HCT116 (cell line): ENCODE measurements around the gene PCSK9. TPM values are rescaled to one million over a fixed set of nuclear protein-coding genes. Genes with fewer than 3 reads are reported as not detected.

ENCODE experiments used
- ATAC-seq: fragments of 200-7000 bp; cut with Tn5 transposase; 2 replicates; pipeline ENCODE4 v1.9.1; 2020; ENCODE audit warnings: mild to moderate bottlenecking, moderate library complexity
- BruUV-seq: library from RNA; stranded (reverse); fragments of 400-500 nt; replicated peaks from 2 replicates; lab custom pipeline; 2021; lab: Mats Ljungman, UMichigan
- CTCF ChIA-PET: fragments of 300-600 bp; sonication (Branson Sonifier 250); formaldehyde crosslinking; loops from one replicate; lab custom pipeline; 2021; ENCODE audit warnings: antibody characterized with exemption; lab: Charles Lee
- POLR2A ChIA-PET: fragments of 300-600, 350-600 bp; sonication (Branson Sonifier 250); formaldehyde crosslinking; loops from one replicate; lab custom pipeline; 2021; ENCODE audit warnings: antibody characterized with exemption; lab: Charles Lee
- RAD21 ChIA-PET, 2 experiments: fragments of 300-600 bp; sonication (Branson Sonifier 250); formaldehyde crosslinking; loops; one replicate each; lab custom pipeline; 2023; ENCODE audit warnings: low total read pairs in 2 of 2; ENCODE audit not compliant: uncharacterized antibody in 2 of 2, unreplicated experiment in 2 of 2, low non-redundant PET in 1 of 2; lab: Charles Lee
- DNase-seq: peaks from one replicate; pipeline ENCODE4 v3.0.0-alpha.2; 2010; ENCODE audit warnings: low read depth, low spot score
- H2AFZ ChIP-seq: fragments of 200-600 bp; shearing (Covaris generic), sonication (generic); 2 replicates; pipeline ENCODE4 v1.6.1; 2017; ENCODE audit warnings: low read depth, mixed run types, mixed read lengths, antibody characterized with exemption, low read length; ENCODE audit not compliant: poor library complexity, severe bottlenecking
- H3K27ac ChIP-seq: 2 replicates; pipeline ENCODE4 v1.5.1; 2012; ENCODE audit warnings: low read depth, low read length
- H3K27me3 ChIP-seq: fragments of 200-600 bp; sonication (generic); 2 replicates; pipeline ENCODE4 v1.6.1; 2016; ENCODE audit warnings: mixed run types, low read length, mixed read lengths; ENCODE audit not compliant: insufficient read depth
- H3K36me3 ChIP-seq, 2 experiments: fragments of 200-500 bp in 1 of 2; fragments of 200-600 bp in 1 of 2; sonication (Bioruptor generic) in 1 of 2; sonication (generic) in 1 of 2; 2 replicates each; pipeline versions ENCODE4 v1.5.1 to v1.6.1; 2014 to 2016; ENCODE audit warnings: low read length in 2 of 2, inconsistent platforms in 1 of 2, mixed read lengths in 1 of 2, mixed run types in 1 of 2; ENCODE audit not compliant: insufficient read depth in 2 of 2, control insufficient read depth in 1 of 2
- H3K4me1 ChIP-seq, 2 experiments: fragments of 200-600 bp in 1 of 2; sonication (generic) in 1 of 2; 2 replicates each; pipeline versions ENCODE4 v1.5.1 to v1.6.1; 2012 to 2017; ENCODE audit warnings: low read length in 2 of 2, inconsistent platforms in 1 of 2, mild to moderate bottlenecking in 1 of 2, mixed read lengths in 1 of 2, mixed run types in 1 of 2, moderate library complexity in 1 of 2; ENCODE audit not compliant: insufficient read depth in 2 of 2, control insufficient read depth in 1 of 2
- H3K4me2 ChIP-seq: fragments of 200-600 bp; sonication (generic); 2 replicates; pipeline ENCODE4 v1.6.1; 2017; ENCODE audit warnings: mixed run types, low read length, mixed read lengths
- H3K4me3 ChIP-seq, 2 experiments: fragments of 200-600 bp in 1 of 2; sonication (generic) in 1 of 2; replicated peaks in 1 of 2; 2 replicates each; pipeline ENCODE4 v1.5.1; 2011 to 2016; ENCODE audit warnings: low read length in 2 of 2, control low read depth in 1 of 2, low read depth in 1 of 2, mild to moderate bottlenecking in 1 of 2, mixed read lengths in 1 of 2, mixed run types in 1 of 2
- H3K79me2 ChIP-seq: fragments of 200-600 bp; sonication (generic); 2 replicates; pipeline ENCODE4 v1.6.1; 2017; ENCODE audit warnings: mild to moderate bottlenecking, mixed run types, low read length, moderate library complexity, mixed read lengths; ENCODE audit not compliant: insufficient read depth
- H3K9ac ChIP-seq: fragments of 200-600 bp; sonication (generic); 2 replicates; pipeline ENCODE4 v1.6.1; 2016; ENCODE audit warnings: low read length, mixed read lengths
- H3K9me2 ChIP-seq: fragments of 200-600 bp; sonication (generic), shearing (Covaris generic); 2 replicates; pipeline ENCODE4 v1.6.1; 2017; ENCODE audit warnings: mixed run types, mild to moderate bottlenecking, moderate library complexity; ENCODE audit not compliant: insufficient read depth
- H3K9me3 ChIP-seq, 2 experiments: fragments of 200-500 bp in 1 of 2; fragments of 200-600 bp in 1 of 2; sonication (Bioruptor generic) in 1 of 2; sonication (generic) in 1 of 2; 2 replicates each; pipeline ENCODE4 v1.6.1; 2014 to 2017; ENCODE audit warnings: low read length in 2 of 2, mixed read lengths in 2 of 2, inconsistent platforms in 1 of 2, low read depth in 1 of 2, mild to moderate bottlenecking in 1 of 2, mixed run types in 1 of 2, moderate library complexity in 1 of 2; ENCODE audit not compliant: control insufficient read depth in 1 of 2, insufficient read depth in 1 of 2
- H4K20me1 ChIP-seq: fragments of 200-600 bp; sonication (generic), shearing (Covaris generic); 2 replicates; pipeline ENCODE4 v1.6.1; 2017; ENCODE audit warnings: mixed run types, mild to moderate bottlenecking, moderate library complexity; ENCODE audit not compliant: insufficient read depth
- CTCF ChIP-seq, 3 experiments: fragments of 200-600 bp in 1 of 3; sonication (generic) in 1 of 3; IDR thresholded peaks in 2 of 3; conservative IDR thresholded peaks in 1 of 3; 2 replicates each; pipeline ENCODE4 v1.5.1; 2012 to 2017; ENCODE audit warnings: low read depth in 2 of 3, low read length in 2 of 3, antibody characterized with exemption in 1 of 3, borderline replicate concordance in 1 of 3, control low read depth in 1 of 3, mild to moderate bottlenecking in 1 of 3, mixed read lengths in 1 of 3, mixed run types in 1 of 3, moderate library complexity in 1 of 3; ENCODE audit not compliant: insufficient read depth in 1 of 3
- EZH2phosphoT487 ChIP-seq: fragments of 200-600 bp; IDR thresholded peaks from 2 replicates; pipeline ENCODE4 v1.6.1; 2018; ENCODE audit warnings: antibody characterized with exemption, borderline replicate concordance
- POLR2AphosphoS5 ChIP-seq: IDR thresholded peaks from 2 replicates; pipeline ENCODE4 v1.6.1; 2011; ENCODE audit warnings: mild to moderate bottlenecking, low read depth, low read length, moderate library complexity
- SP1 ChIP-seq: IDR thresholded peaks from 2 replicates; pipeline ENCODE4 v1.6.1; 2012; ENCODE audit warnings: low read depth
- ZFX ChIP-seq: fragments of 450-650 bp; IDR thresholded peaks from 2 replicates; pipeline ENCODE4 v1.6.1; 2017
- intact Hi-C: fragments of 100-400 bp; cut with micrococcal nuclease; formaldehyde crosslinking; loops from 2 replicates; pipeline ENCODE4 v1.10.0; 2022
- total RNA-seq: library from RNA; stranded (reverse); gene quantifications from one replicate; pipeline ENCODE4 v1.2.1, GENCODE V29; 2021; ENCODE audit not compliant: unreplicated experiment
- TF ChIP-seq, protein P1 (sequence below): IDR thresholded peaks from 2 replicates; pipeline ENCODE4 v1.6.1; 2012; ENCODE audit warnings: low read depth
- TF ChIP-seq, protein P2 (sequence below): IDR thresholded peaks from 2 replicates; pipeline ENCODE4 v1.6.1; 2012
- TF ChIP-seq, protein P3 (sequence below): IDR thresholded peaks from 2 replicates; pipeline ENCODE4 v1.6.1; 2011; ENCODE audit warnings: mild to moderate bottlenecking, low read length, moderate library complexity; ENCODE audit not compliant: insufficient replicate concordance; ENCODE audit errors: extremely low read depth

Gene PCSK9
- total RNA-seq, 1 experiment from 2014 or later, result 39.6 TPM

GRCh38 chr1:54990916-54991315 is 48.4 kb upstream of the PCSK9 start:
- Histone ChIP-seq H3K9ac (no peak overlapping the region), H4K20me1 (no peaks in the 10 kb centered on the region), H3K36me3 (no peaks in the 10 kb centered on the region), H3K27me3 (no peaks in the 10 kb centered on the region), H3K27ac (no peak overlapping the region), H3K9me2 (no peaks in the 10 kb centered on the region), H3K4me3 (no peak overlapping the region), H3K4me2 (no peak overlapping the region), H2AFZ (no peak overlapping the region), H3K79me2 (no peaks in the 10 kb centered on the region), H3K9me3 (no peaks in the 10 kb centered on the region), H3K4me1 (peaks cover 0 to 4% of the 10 kb centered on the region in 2 experiments; a peak in 1 of 4 replicates)
- intact Hi-C loops, result no loop called here
- ATAC-seq, result no peak
- ChIA-PET RAD21 (no interaction called here), CTCF (interaction anchor here (2.1 to 2.4 kb wide), 2 partner anchors 40 to 46 kb away, joined by 12 to 15 read pairs; no protein-coding TSS in a partner anchor), POLR2A (no interaction called here)
- no peak for DNase-seq
- no TSS peak for BruUV-seq
- TF ChIP-seq, protein P1, sequence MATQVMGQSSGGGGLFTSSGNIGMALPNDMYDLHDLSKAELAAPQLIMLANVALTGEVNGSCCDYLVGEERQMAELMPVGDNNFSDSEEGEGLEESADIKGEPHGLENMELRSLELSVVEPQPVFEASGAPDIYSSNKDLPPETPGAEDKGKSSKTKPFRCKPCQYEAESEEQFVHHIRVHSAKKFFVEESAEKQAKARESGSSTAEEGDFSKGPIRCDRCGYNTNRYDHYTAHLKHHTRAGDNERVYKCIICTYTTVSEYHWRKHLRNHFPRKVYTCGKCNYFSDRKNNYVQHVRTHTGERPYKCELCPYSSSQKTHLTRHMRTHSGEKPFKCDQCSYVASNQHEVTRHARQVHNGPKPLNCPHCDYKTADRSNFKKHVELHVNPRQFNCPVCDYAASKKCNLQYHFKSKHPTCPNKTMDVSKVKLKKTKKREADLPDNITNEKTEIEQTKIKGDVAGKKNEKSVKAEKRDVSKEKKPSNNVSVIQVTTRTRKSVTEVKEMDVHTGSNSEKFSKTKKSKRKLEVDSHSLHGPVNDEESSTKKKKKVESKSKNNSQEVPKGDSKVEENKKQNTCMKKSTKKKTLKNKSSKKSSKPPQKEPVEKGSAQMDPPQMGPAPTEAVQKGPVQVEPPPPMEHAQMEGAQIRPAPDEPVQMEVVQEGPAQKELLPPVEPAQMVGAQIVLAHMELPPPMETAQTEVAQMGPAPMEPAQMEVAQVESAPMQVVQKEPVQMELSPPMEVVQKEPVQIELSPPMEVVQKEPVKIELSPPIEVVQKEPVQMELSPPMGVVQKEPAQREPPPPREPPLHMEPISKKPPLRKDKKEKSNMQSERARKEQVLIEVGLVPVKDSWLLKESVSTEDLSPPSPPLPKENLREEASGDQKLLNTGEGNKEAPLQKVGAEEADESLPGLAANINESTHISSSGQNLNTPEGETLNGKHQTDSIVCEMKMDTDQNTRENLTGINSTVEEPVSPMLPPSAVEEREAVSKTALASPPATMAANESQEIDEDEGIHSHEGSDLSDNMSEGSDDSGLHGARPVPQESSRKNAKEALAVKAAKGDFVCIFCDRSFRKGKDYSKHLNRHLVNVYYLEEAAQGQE, result no peak
- TF ChIP-seq CTCF (IDR thresholded peaks at IDR 0.05 in 2 of 3, conservative IDR thresholded peaks at IDR 0.05 in 1 of 3; ENCODE audit: borderline replicate concordance in 1 of 3, insufficient read depth in 1 of 3, low read depth in 2 of 3, low read length in 2 of 3) (no peak), EZH2phosphoT487 (no peak), ZFX (no peak), SP1 (no peak), POLR2AphosphoS5 (no peak)
- TF ChIP-seq, protein P2, sequence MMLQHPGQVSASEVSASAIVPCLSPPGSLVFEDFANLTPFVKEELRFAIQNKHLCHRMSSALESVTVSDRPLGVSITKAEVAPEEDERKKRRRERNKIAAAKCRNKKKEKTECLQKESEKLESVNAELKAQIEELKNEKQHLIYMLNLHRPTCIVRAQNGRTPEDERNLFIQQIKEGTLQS, result no peak
- TF ChIP-seq, protein P3, sequence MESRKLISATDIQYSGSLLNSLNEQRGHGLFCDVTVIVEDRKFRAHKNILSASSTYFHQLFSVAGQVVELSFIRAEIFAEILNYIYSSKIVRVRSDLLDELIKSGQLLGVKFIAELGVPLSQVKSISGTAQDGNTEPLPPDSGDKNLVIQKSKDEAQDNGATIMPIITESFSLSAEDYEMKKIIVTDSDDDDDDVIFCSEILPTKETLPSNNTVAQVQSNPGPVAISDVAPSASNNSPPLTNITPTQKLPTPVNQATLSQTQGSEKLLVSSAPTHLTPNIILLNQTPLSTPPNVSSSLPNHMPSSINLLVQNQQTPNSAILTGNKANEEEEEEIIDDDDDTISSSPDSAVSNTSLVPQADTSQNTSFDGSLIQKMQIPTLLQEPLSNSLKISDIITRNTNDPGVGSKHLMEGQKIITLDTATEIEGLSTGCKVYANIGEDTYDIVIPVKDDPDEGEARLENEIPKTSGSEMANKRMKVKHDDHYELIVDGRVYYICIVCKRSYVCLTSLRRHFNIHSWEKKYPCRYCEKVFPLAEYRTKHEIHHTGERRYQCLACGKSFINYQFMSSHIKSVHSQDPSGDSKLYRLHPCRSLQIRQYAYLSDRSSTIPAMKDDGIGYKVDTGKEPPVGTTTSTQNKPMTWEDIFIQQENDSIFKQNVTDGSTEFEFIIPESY, result no peak
- TF ChIP-seq, all 23 proteins: peak for 0
